GM21723 (cell line): ENCODE results near the gene PLXND1.

Experiments
- ATAC-seq: cut with Tn5 transposase; IDR thresholded peaks from one replicate; pipeline ENCODE4 v1.9.1; 2021; ENCODE audit warnings: mild to moderate bottlenecking, moderate library complexity; ENCODE audit not compliant: unreplicated experiment

PLXND1 gene

GRCh38 chr3:129602309-129602708, 4.2 kb downstream of the PLXND1 start:
- ATAC-seq = no peak

GRCh38 chr3:129601713-129602112, 4.8 kb downstream of the PLXND1 start:
- ATAC-seq = no peak

GRCh38 chr3:129600348-129600747, 6.1 kb downstream of the PLXND1 start:
- no peak for ATAC-seq

- no peak for ATAC-seq
Measured at GRCh38 chr3:129599607-129600006, 6.9 kb downstream of the PLXND1 start.

- ATAC-seq = no peak
Measured at GRCh38 chr3:129599073-129599472, 7.4 kb downstream of the PLXND1 start.

- ATAC-seq = no peak
Measured at GRCh38 chr3:129598484-129598883, 8.0 kb downstream of the PLXND1 start.

- ATAC-seq = no peak
Measured at GRCh38 chr3:129598000-129598381, 8.5 kb downstream of the PLXND1 start.

- no peak for ATAC-seq
Measured at GRCh38 chr3:129597087-129597999, 9.1 kb downstream of the PLXND1 start.

GRCh38 chr3:129596194-129597086, 10.0 kb downstream of the PLXND1 start:
- no peak for ATAC-seq

- no peak for ATAC-seq
Measured at GRCh38 chr3:129595544-129596193, 10.8 kb downstream of the PLXND1 start.

- no peak for ATAC-seq
Measured at GRCh38 chr3:129594907-129595390, 11.5 kb downstream of the PLXND1 start.

- ATAC-seq = no peak
Measured at GRCh38 chr3:129594409-129594808, 12.1 kb downstream of the PLXND1 start.

GRCh38 chr3:129593595-129594339, 12.7 kb downstream of the PLXND1 start:
- no peak for ATAC-seq

- ATAC-seq = no peak
Measured at GRCh38 chr3:129593230-129593594, 13.3 kb downstream of the PLXND1 start.

GRCh38 chr3:129592381-129593131, 13.9 kb downstream of the PLXND1 start:
- no peak for ATAC-seq

- no peak for ATAC-seq
Measured at GRCh38 chr3:129591932-129592331, 14.5 kb downstream of the PLXND1 start.

- no peak for ATAC-seq
Measured at GRCh38 chr3:129590215-129590614, 16.3 kb downstream of the PLXND1 start.

GRCh38 chr3:129587566-129588210, 18.8 kb downstream of the PLXND1 start:
- no peak for ATAC-seq

- ATAC-seq = no peak
Measured at GRCh38 chr3:129586746-129587430, 19.6 kb downstream of the PLXND1 start.
